HS-5 (cell line): Measurements from ENCODE around the gene VSTM2B.

Source experiments
- DNase-seq: peaks from one replicate; pipeline ENCODE4 v3.0.0-alpha.2; 2012; ENCODE audit warnings: low read depth

VSTM2B gene

DNA sequence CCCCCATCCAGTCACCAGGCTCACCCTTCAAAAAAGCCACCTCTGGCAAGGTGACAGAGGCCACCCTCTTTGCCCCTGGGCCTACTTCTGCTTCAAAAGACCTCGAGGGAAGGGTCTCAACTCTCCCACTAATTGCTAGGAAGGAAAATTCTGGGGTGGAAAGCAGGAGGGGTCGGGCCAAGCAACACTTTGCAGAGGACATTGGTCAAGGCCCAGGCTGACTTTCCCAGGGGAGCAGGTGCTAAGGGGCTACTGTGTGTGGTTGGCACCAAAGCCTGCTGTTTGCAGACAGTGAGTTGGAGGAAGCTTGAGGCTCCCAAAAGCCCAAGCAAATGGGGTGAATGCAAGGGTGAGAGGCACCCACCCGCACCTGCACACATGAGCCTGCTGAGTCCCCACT lies 28.6 kb upstream of the VSTM2B start:
- no peak for DNase-seq

DNA sequence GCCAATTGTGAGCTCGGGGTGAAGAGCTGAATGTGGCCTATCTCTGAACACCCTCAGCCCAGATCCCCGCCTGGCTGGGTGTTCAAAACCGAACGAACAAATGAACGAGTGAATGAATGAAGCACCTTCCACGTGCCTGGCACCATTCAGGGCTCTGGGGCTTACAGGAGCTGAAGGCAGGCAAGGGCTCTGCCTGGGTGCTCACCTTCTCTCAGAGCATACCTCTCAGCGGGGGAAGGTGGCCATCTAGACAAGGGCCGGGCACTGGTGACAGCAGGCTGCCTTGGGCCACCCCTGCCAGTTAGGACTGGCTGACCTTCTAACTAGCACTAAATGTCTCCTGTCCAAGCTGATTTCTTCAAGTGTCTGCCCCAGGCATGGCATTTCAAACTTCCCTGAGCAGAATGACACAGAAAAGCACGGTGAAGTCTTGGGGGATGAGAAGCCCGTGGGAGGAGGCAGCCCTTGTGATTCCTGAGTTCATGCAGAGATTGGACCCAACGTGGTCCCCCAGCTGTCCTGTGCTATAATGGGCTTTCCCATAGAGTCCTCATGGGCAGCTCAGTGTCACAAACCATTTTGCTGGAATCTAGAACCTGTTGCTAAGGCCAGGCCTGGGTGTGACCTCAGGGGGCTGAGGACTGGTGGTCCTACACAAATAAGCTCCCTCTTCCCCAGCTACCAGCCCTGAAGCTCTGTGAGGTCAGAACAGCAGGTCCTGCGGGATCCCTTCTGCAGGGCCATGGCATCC lies 27.9 kb upstream of the VSTM2B start:
- no peak for DNase-seq

DNA sequence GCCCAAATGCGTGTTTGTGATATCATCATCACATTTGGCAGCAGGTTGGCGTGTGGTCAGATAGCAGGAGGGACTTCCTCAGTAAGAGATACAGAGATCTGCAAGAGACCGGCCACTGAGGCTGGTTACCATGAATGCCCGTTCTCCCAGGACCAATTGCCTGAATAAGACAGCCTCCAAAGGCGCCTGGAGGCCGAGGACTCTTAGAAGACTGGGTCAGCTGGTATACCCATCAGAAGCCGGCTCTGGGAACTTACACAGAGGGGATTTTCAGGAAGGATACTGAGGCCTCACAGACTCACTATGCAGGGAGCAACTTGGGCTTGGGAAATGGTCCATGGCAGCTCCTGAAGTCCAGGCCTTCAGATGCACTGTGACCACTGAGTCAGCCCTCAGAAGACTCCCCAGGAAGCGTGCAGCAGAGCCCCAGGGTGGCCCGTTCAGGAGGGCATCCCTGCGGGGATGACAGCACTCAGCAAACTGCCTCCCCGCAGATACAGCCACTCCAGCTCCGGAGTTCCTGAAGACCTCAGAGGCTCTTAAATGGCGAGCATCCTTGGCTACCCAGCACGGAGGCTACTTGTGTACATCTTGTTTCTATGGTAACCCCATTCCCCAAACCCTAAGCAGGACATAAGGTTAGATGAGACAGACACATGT lies 26.4 kb upstream of the VSTM2B start:
- no peak for DNase-seq

GRCh38 chr19:29499921-29500590 lies 25.7 kb upstream of the VSTM2B start:
- DNase-seq = no peak

DNA sequence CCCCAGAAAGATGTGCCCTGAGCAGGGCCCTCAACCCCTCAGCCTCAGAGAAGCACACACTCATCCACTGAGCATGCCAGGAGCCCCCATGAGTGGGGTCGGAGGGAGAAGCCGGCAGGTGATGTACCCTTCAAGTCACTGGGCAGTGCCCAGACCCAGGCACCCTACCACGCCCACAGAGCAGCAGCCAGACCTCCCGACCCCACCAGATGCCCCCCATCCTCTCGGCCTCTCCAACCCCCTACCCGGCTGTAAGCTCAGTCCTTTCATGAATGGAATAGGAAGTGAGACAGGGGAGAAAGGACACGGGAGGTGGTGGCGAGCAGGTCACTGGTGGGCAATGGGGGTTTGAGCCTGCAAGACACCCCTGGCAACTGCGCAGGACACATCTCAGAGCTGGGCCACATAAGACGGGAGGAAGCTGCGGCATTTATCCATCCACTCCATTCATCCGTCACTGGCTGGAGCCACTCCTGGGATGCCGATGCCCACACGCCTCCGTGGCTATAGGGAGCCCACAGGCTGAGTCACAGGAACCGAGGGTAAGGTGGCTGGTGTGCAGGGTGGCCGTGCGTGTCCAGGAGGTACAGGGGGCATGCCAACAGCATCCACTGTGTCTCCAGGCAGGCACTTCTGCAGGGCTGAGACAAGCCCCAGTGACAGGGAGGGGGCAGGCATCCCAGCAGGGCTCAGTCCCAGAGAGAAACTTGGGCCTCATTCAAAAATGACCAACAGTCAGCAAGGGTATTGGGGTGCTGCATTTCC lies 23.8 kb upstream of the VSTM2B start:
- no peak for DNase-seq

DNA sequence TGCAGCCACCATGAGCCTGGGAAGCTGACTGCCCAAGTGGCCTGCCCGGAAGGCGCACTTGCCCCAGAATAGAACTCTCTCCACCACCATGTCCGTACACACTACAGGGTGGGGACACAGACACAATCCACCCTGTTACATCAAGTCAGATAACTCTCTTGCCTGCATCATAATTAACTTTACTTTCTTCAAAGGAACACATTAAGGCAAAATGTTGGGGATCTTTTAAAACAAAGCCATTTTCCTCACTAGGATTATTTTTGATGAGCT lies 23.3 kb upstream of the VSTM2B start:
- no peak for DNase-seq

DNA sequence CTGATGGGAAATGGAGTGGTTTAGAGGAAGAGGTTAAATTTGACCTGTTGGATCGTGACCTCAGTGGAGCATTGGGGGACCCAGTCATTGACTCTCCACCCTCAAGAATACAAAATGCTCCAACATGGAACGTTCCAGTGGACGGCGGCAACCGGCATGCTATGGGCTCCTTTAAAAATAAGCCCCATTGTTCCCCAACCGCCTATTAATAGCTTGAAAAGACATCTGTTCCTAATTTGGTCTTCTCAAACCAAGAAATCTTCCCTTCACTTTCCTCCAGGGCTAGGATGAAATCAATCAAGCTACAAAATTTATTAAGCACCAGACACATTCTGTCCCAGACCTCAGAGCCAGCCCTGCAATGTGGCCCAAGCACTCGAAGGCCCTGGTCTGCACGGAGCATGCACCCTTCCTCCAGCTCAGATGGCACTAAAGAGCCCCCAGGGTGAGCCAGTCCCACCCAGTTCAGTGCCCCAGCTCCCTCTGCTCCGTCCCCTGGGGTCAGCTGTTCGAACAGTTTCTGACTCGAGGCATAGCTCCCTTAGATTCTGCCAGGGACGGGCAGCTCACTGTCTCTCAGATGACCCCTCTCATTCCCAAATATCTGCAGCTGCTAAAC lies 22.5 kb upstream of the VSTM2B start:
- DNase-seq = no peak

GRCh38 chr19:29503785-29504184 lies 22.0 kb upstream of the VSTM2B start:
- DNase-seq = no peak

- no peak for DNase-seq
These were observed 21.3 kb upstream of the VSTM2B start for GRCh38 chr19:29504454-29504853.

GRCh38 chr19:29505097-29505824 lies 20.5 kb upstream of the VSTM2B start:
- DNase-seq = no peak

DNA sequence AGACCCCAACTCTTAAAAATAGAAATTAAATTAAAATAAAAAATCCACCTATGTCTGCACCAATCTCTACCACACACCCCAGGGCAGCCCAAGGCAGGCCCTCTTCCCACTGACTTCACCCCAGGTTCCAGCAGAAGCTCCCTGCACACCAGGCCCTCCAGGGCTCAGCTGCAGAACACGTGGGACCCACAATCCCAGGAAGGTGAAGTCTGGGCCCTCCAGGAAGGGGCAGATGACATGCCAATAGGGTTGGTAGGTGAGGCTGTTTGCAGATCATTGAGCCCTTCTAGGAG lies 19.2 kb upstream of the VSTM2B start:
- DNase-seq = no peak

GRCh38 chr19:29507081-29507860 lies 18.5 kb upstream of the VSTM2B start:
- DNase-seq = no peak

GRCh38 chr19:29508181-29508580 lies 17.6 kb upstream of the VSTM2B start:
- no peak for DNase-seq

- no peak for DNase-seq
These were observed 16.3 kb upstream of the VSTM2B start for GRCh38 chr19:29509456-29509855.

- no peak for DNase-seq
These were observed 15.0 kb upstream of the VSTM2B start for GRCh38 chr19:29510701-29511265.

DNA sequence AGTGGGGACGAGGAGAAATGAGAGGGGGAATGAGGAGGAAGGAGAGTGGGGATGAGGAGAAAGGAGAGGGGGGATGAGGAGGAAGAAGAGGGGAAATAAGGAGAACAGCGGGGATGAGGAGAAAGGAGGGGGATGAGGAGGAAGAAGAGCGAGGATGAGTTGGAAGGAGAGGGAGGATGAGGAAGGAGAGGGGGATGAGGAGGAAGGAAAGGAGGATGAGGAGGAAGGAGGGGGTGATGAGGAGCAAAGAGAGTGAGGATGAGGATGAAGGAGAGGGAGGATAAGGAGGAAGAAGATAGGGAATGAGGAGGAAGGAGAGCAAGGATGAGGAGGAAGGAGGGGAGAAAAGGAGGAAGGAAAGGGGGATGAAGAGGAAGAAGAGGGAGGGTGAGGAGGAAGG lies 14.0 kb upstream of the VSTM2B start:
- no peak for DNase-seq

- no peak for DNase-seq
These were observed 13.0 kb upstream of the VSTM2B start for GRCh38 chr19:29512748-29513147.

DNA sequence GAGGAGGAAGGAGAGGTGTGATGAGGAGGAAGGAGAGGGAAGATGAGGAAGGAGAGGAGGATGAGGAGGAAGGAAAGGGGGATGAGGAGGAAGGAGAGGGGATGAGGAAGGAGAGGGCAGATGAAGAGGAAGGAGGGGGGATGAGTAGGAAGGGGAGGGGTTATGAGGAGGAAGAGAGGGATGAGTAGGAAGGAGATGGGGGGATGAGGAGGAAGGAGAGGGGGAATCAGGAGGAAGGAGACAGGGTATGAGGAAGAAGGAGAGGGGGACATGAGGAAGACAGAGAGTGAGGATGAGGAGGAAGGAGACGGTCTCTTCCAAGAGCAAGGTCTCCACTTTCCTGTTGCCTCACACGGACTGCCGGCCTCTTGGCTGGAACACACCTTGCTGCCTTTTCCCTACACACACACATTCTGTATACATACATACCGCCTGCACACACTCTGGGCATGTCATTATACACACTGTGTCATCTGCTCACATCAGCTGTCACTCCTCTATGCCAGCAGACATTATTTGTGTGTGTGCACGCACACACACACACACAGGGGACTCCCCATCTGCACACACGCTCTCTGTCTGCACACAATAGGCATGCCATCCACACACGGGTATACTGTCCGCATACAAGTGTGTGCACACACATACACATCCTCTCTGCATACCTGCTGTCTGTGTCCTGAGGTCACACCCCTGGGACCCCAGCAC lies 11.1 kb upstream of the VSTM2B start:
- DNase-seq = no peak

GRCh38 chr19:29515233-29515619 lies 10.6 kb upstream of the VSTM2B start:
- no peak for DNase-seq

DNA sequence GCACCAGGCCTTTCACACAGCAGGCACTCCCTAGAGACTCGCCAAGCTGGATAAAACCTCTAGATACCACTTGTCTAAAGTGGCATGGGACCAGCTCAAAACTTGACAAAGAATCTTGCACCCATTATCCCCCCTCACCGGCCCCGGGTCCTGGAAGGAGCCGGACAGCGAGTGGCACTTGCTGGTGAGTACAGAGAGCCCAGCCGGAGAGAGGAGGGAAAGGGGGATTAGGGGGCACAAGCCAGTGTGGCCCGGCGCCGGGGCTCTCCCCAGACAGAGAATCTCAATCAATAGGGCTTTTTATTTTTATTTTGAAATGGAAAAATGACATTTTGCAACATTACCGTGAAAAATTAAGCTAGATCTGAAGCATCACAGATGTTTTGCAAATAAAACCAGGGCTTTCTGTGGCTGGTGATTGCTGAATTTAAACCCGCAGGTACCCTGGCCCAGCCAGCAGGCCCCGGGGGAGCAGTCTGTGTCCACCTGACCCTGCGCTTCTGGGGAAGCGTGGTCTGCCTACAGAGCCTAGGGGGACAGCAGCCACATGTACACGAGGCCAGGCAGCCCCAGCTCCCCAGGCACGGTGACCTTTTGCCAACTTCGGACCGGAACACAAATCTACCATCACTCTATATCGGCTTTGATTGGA lies 10.0 kb upstream of the VSTM2B start:
- no peak for DNase-seq
